ENCODE measurements around the gene SLC5A5.

DNA sequence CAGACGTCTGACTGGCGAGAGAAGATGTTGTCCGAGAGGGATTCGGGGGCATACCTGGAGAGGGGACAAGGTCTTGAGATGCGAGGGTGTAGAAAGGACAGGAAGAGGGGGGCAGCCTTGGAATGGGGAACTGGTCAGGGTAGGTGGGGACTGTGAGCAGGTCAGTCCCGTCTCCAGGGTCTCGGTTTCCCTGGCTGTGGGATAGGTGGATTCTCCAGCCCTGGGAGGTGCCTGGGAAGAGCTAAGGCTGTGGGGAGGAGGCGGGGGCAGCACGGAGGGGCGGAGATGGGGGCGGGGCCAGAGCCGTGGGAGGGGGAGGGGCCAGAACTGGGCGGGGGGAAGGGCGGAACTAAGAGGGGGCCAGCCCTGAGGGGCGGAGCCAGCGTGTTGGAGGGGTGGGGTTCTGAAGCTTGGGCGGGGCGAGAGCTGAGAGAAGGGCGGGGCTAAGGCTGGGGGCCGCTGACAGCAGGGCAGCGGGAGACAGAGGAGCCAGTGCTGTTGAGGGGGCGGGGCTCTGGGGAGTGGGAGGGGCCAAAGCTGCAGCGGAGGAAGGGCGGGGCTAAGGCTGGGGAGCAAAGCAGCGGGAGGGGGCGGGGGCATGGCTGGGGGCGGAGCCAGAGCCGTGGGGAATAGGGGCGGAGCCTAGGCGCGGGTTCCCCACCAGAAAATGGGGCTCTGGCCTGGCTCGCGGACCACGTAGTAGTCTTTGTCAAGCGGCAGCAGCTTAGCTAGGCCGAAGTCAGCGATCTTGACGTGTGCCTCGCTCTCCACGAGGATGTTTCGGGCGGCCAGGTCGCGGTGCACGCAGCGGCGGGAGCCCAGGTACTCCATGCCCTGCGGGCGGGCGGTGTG lies 41.0 kb upstream of the SLC5A5 start:
- TF ChIP-seq, protein P1, sequence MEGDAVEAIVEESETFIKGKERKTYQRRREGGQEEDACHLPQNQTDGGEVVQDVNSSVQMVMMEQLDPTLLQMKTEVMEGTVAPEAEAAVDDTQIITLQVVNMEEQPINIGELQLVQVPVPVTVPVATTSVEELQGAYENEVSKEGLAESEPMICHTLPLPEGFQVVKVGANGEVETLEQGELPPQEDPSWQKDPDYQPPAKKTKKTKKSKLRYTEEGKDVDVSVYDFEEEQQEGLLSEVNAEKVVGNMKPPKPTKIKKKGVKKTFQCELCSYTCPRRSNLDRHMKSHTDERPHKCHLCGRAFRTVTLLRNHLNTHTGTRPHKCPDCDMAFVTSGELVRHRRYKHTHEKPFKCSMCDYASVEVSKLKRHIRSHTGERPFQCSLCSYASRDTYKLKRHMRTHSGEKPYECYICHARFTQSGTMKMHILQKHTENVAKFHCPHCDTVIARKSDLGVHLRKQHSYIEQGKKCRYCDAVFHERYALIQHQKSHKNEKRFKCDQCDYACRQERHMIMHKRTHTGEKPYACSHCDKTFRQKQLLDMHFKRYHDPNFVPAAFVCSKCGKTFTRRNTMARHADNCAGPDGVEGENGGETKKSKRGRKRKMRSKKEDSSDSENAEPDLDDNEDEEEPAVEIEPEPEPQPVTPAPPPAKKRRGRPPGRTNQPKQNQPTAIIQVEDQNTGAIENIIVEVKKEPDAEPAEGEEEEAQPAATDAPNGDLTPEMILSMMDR (IDR thresholded peaks at IDR 0.05) = no peak
- no peak for TF ChIP-seq POLR2A (IDR thresholded peaks at IDR 0.05)
